Loucy (cell line): ENCODE data around the gene PCYT1A.
"Not testable (repeated sequence)": the region's sequence is repeated elsewhere in the genome, so short reads cannot be mapped to it uniquely, and the experiment has no call there.

Experiments
- H2AFZ ChIP-seq: fragments of 200-600 bp; sonication (generic); 2 replicates; pipeline ENCODE4 v1.6.0; 2016; ENCODE audit warnings: antibody characterized with exemption, mild to moderate bottlenecking, low read length, moderate library complexity
- H3F3A ChIP-seq: fragments of 200-600 bp; 2 replicates; pipeline ENCODE4 v1.6.0; 2016; ENCODE audit warnings: antibody characterized with exemption, low read depth, mild to moderate bottlenecking
- H3K27me3 ChIP-seq: fragments of 200-600 bp; sonication (generic); 2 replicates; pipeline ENCODE4 v1.6.1; 2014; ENCODE audit warnings: low read length, mild to moderate bottlenecking; ENCODE audit not compliant: insufficient read depth, poor library complexity, severe bottlenecking
- H3K36me3 ChIP-seq: fragments of 200-600 bp; sonication (generic); 2 replicates; pipeline ENCODE4 v1.6.1; 2016; ENCODE audit warnings: low read length; ENCODE audit not compliant: insufficient read depth
- H3K4me1 ChIP-seq: fragments of 200-600 bp; sonication (generic); 2 replicates; pipeline ENCODE4 v1.5.1; 2014; ENCODE audit warnings: low read length, mild to moderate bottlenecking; ENCODE audit not compliant: insufficient read depth, poor library complexity, severe bottlenecking
- H3K4me2 ChIP-seq: fragments of 200-600 bp; sonication (generic); 2 replicates; pipeline ENCODE4 v1.6.0; 2014; ENCODE audit warnings: antibody characterized with exemption, low read length, low read depth, mild to moderate bottlenecking; ENCODE audit not compliant: poor library complexity, severe bottlenecking
- H3K4me3 ChIP-seq: fragments of 200-600 bp; sonication (generic); 2 replicates; pipeline ENCODE4 v1.5.1; 2014; ENCODE audit warnings: low read length, mild to moderate bottlenecking, mixed read lengths; ENCODE audit not compliant: poor library complexity, severe bottlenecking
- H3K79me2 ChIP-seq: fragments of 200-600 bp; sonication (generic); 2 replicates; pipeline ENCODE4 v1.6.1; 2014; ENCODE audit warnings: low read length; ENCODE audit not compliant: insufficient read depth
- H3K9ac ChIP-seq: fragments of 200-600 bp; sonication (generic); 2 replicates; pipeline ENCODE4 v1.6.0; 2014; ENCODE audit warnings: mild to moderate bottlenecking, low read depth, low read length, moderate library complexity; ENCODE audit not compliant: poor library complexity, severe bottlenecking
- H3K9me2 ChIP-seq: fragments of 200-600 bp; sonication (generic); replicated peaks from 2 replicates; pipeline ENCODE4 v1.6.1; 2016; ENCODE audit warnings: low read depth, low read length, mixed read lengths
- H3K9me3 ChIP-seq: fragments of 200-600 bp; sonication (generic); 2 replicates; pipeline ENCODE4 v1.6.1; 2014; ENCODE audit warnings: mild to moderate bottlenecking, antibody characterized with exemption, low read length, low read depth; ENCODE audit not compliant: insufficient read depth
- H4K20me1 ChIP-seq: fragments of 200-600 bp; sonication (generic); 2 replicates; pipeline ENCODE4 v1.6.0; 2014; ENCODE audit warnings: antibody characterized with exemption, low read length, mild to moderate bottlenecking; ENCODE audit not compliant: insufficient read depth, poor library complexity, severe bottlenecking
- EZH2phosphoT487 ChIP-seq: fragments of 200-600 bp; IDR thresholded peaks from 2 replicates; pipeline ENCODE4 v1.6.1; 2018; ENCODE audit warnings: antibody characterized with exemption, mild to moderate bottlenecking, moderate library complexity, borderline replicate concordance
- TF ChIP-seq, protein P1 (sequence below): fragments of 200-600 bp; sonication (generic); conservative IDR thresholded peaks from 2 replicates; pipeline ENCODE4 v1.5.1; 2014; ENCODE audit warnings: mild to moderate bottlenecking, antibody characterized with exemption, low read length

PCYT1A gene

GRCh38 chr3:196246612-196247308, 40.8 kb downstream of the PCYT1A start:
- Histone ChIP-seq H3K9me2 (no peaks in the 10 kb centered on the region), H3K9ac (no peak overlapping the region), H2AFZ (no peak overlapping the region), H3K79me2 (no peaks in the 10 kb centered on the region), H3K27me3 (no peaks in the 10 kb centered on the region), H3K36me3 (peaks cover 32% of the 10 kb centered on the region; the same call in 1 of the 2 replicates), H3K9me3 (no peaks in the 10 kb centered on the region), H4K20me1 (no peaks in the 10 kb centered on the region), H3K4me3 (no peak overlapping the region), H3K4me2 (no peak overlapping the region), H3F3A (no peaks in the 10 kb centered on the region), H3K4me1 (no peaks in the 10 kb centered on the region)
- TF ChIP-seq, protein P1, sequence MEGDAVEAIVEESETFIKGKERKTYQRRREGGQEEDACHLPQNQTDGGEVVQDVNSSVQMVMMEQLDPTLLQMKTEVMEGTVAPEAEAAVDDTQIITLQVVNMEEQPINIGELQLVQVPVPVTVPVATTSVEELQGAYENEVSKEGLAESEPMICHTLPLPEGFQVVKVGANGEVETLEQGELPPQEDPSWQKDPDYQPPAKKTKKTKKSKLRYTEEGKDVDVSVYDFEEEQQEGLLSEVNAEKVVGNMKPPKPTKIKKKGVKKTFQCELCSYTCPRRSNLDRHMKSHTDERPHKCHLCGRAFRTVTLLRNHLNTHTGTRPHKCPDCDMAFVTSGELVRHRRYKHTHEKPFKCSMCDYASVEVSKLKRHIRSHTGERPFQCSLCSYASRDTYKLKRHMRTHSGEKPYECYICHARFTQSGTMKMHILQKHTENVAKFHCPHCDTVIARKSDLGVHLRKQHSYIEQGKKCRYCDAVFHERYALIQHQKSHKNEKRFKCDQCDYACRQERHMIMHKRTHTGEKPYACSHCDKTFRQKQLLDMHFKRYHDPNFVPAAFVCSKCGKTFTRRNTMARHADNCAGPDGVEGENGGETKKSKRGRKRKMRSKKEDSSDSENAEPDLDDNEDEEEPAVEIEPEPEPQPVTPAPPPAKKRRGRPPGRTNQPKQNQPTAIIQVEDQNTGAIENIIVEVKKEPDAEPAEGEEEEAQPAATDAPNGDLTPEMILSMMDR: no peak
- TF ChIP-seq EZH2phosphoT487: no peak

GRCh38 chr3:196244166-196244565, 43.4 kb downstream of the PCYT1A start:
- not testable (repeated sequence) for H4K20me1 ChIP-seq, H3K9me3 ChIP-seq, H3K9me2 ChIP-seq, H3F3A ChIP-seq, H3K9ac ChIP-seq, H3K79me2 ChIP-seq, H3K4me3 ChIP-seq, H3K4me2 ChIP-seq, H2AFZ ChIP-seq, H3K4me1 ChIP-seq, H3K27me3 ChIP-seq
- peaks cover 37% of the 10 kb centered on the region; the same call in 1 of the 2 replicates for H3K36me3 ChIP-seq

DNA sequence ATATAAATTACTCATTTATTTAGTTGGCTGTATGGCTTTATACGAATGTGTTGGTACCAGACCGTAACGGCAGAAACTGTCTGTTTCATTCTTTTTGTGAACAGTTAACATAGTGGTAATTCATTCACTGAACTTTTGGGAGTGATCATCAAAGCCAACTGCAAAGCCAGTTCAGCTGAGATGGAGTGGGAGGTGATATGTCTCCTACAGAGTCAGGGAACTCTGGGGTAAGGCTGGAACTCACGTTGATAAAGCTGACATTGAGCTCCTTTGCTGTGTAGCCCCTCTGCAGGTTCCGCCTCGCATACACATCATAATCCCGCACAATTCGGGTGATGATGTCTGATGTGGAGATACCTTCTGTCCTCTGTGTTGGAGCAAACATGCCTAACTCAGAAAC, 45.8 kb downstream of the PCYT1A start:
- Histone ChIP-seq H3K36me3 (peaks cover 28% of the 10 kb centered on the region; the same call in 1 of the 2 replicates), H3K4me2 (no peak overlapping the region), H4K20me1 (no peaks in the 10 kb centered on the region), H3K4me1 (no peaks in the 10 kb centered on the region), H3K9me3 (no peaks in the 10 kb centered on the region), H2AFZ (no peak overlapping the region), H3K9ac (no peak overlapping the region), H3K4me3 (no peak overlapping the region), H3K79me2 (no peaks in the 10 kb centered on the region), H3F3A (no peaks in the 10 kb centered on the region), H3K27me3 (no peaks in the 10 kb centered on the region), H3K9me2 (no peaks in the 10 kb centered on the region)
- no peak for TF ChIP-seq EZH2phosphoT487
- TF ChIP-seq, protein P1: no peak

GRCh38 chr3:196240424-196240823, 47.1 kb downstream of the PCYT1A start:
- no peak overlapping the region for H3K9ac ChIP-seq
- no peaks in the 10 kb centered on the region for H3K27me3 ChIP-seq
- H3K79me2 ChIP-seq: no peaks in the 10 kb centered on the region
- no peak overlapping the region for H3K4me2 ChIP-seq
- H3K9me2 ChIP-seq: no peaks in the 10 kb centered on the region
- no peak overlapping the region for H3K4me3 ChIP-seq
- TF ChIP-seq, protein P1: no peak
- no peak for TF ChIP-seq EZH2phosphoT487
- no peaks in the 10 kb centered on the region for H3K9me3 ChIP-seq
- H2AFZ ChIP-seq: no peak overlapping the region
- H3K36me3 ChIP-seq: peaks cover 19% of the 10 kb centered on the region; the same call in 1 of the 2 replicates
- H4K20me1 ChIP-seq: no peaks in the 10 kb centered on the region
- no peaks in the 10 kb centered on the region for H3F3A ChIP-seq
- H3K4me1 ChIP-seq: no peaks in the 10 kb centered on the region
